HG03565 (cell line): ENCODE results near the gene ZNF282.
A peak's percentile ranks its signal among the peaks of the same experiment; 100 is the strongest.
"Not testable (repeated sequence)": the region's sequence is repeated elsewhere in the genome, so short reads cannot be mapped to it uniquely, and the experiment has no call there.

Experiments
- ATAC-seq: cut with Tn5 transposase; IDR thresholded peaks from one replicate; pipeline ENCODE4 v1.9.1; 2021; ENCODE audit warnings: mild to moderate bottlenecking, moderate library complexity; ENCODE audit not compliant: unreplicated experiment

Gene ZNF282

DNA sequence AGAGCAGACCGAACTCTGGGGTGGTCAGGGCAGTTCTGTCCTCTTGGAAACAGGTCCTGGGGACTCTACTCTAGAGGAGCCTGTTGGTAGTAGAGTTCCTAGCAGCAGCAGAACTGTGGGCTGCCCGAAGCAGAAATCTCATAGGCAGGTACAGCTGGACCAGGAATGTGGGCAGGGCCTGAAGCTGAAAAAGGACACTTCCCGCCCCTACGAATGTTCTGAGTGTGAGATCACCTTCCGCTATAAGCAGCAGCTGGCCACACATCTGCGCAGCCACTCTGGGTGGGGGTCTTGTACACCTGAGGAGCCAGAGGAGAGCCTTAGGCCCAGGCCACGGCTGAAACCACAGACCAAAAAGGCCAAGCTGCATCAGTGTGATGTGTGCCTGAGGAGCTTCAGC lies 58.3 kb downstream of the ZNF282 start:
- ATAC-seq, result no peak

DNA sequence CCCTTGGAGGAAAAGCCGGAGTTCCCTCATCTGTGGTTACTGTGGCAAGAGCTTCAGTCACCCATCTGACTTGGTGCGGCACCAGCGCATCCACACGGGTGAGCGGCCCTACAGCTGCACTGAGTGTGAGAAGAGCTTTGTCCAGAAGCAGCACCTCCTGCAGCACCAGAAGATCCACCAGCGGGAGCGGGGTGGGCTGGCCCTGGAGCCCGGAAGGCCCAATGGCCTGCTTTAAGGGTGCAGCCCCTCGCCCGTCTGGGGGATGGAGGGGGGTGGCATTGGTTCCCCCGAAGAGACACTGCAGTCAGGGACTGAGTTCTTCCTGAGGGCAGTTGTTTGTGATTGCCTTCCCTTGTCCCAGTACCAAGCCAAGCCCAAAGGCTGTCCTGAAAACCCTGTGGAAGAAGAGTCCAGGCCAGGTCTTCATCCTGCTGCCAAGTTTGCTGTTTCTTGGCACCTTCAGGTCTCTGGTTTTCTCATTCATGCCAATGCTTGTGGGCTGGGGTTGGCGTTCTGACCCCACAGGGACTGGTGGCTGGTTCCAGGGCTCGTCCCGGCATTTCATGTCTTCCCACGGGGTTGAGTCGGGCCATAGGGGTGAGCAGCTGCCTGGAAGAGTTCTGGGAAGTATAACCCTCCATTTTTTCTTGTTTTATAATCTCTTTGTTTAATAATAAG lies 59.0 kb downstream of the ZNF282 start:
- ATAC-seq, result no peak

- ATAC-seq, result no peak
These were observed 59.8 kb downstream of the ZNF282 start for GRCh38 chr7:149255174-149255573.

- no peak for ATAC-seq
These were observed 61.2 kb downstream of the ZNF282 start for GRCh38 chr7:149256568-149256967.

GRCh38 chr7:149257146-149257545 lies 61.8 kb downstream of the ZNF282 start:
- no peak for ATAC-seq

- no peak for ATAC-seq
These were observed 66.0 kb downstream of the ZNF282 start for GRCh38 chr7:149261316-149261828.

- ATAC-seq, result peak; percentile 78
These were observed 66.7 kb downstream of the ZNF282 start, which contains the start of gene ZNF783 for GRCh38 chr7:149261829-149262617. TSS of gene ZNF783 (plus strand) at chr7:149262196. CDS start at chr7:149262334, 138 bp downstream.

DNA sequence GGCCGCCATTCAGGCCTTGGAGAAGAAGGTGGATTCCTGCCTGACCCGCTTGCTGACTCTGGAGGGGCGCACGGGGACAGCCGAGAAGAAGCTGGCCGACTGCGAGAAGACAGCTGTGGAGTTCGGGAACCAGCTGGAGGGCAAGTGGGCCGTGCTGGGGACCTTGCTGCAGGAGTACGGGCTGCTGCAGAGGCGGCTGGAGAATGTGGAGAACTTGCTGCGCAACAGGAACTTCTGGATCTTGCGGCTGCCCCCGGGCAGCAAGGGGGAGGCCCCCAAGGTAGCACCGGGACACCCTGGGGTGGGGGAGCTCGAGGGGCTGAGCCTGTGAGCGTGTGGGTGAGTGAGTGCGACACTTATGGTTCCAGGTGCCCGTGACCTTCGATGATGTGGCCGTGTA lies 71.1 kb downstream of the ZNF282 start:
- ATAC-seq, result no peak

GRCh38 chr7:149267733-149268132 lies 72.4 kb downstream of the ZNF282 start:
- ATAC-seq, result no peak

- not testable (repeated sequence) for ATAC-seq
These were observed 79.1 kb downstream of the ZNF282 start for GRCh38 chr7:149274424-149274823.
